AG04449 (cell line): ENCODE results near the gene IGSF9B.

ENCODE experiments used
- CTCF ChIA-PET: fragments of 350-600 bp; formaldehyde crosslinking; extraction: SDS; loops from one replicate; lab custom pipeline; 2021; ENCODE audit warnings: antibody characterized with exemption; lab: Yijun Ruan, JAX
- POLR2A ChIA-PET: fragments of 400-600, 350-600 bp; formaldehyde crosslinking; extraction: SDS; loops from one replicate; lab custom pipeline; 2020; ENCODE audit warnings: antibody characterized with exemption, inconsistent platforms; lab: Yijun Ruan, JAX
- DNase-seq: peaks from one replicate; pipeline ENCODE4 v3.0.0-alpha.2; 2010; ENCODE audit warnings: low read depth, low spot score
- H3K4me3 ChIP-seq: 2 replicates; pipeline ENCODE4 v1.5.1; 2011; ENCODE audit warnings: low read depth, mild to moderate bottlenecking, control low read depth, low read length
- CTCF ChIP-seq: IDR thresholded peaks from one replicate; pipeline ENCODE4 v1.5.1; 2011; ENCODE audit warnings: mild to moderate bottlenecking, moderate library complexity, low read length, control low read depth, inconsistent platforms; ENCODE audit not compliant: insufficient read depth; ENCODE audit errors: missing control alignments

Gene IGSF9B

GRCh38 chr11:133889188-133889587 is 67.6 kb downstream of the IGSF9B start:
- no peak for DNase-seq
- POLR2A ChIA-PET: no interaction called here
- H3K4me3 ChIP-seq: no peak overlapping the region
- CTCF ChIA-PET: no interaction called here
- no peak for TF ChIP-seq CTCF

GRCh38 chr11:133887692-133888332 is 69.0 kb downstream of the IGSF9B start:
- ChIA-PET POLR2A (no interaction called here), CTCF (no interaction called here)
- no peak for DNase-seq
- no peak overlapping the region for H3K4me3 ChIP-seq
- TF ChIP-seq CTCF: no peak

GRCh38 chr11:133886029-133886428 is 70.7 kb downstream of the IGSF9B start:
- ChIA-PET POLR2A (no interaction called here), CTCF (no interaction called here)
- no peak overlapping the region for H3K4me3 ChIP-seq
- TF ChIP-seq CTCF: no peak
- no peak for DNase-seq

- POLR2A ChIA-PET: no interaction called here
- H3K4me3 ChIP-seq: no peak overlapping the region
- TF ChIP-seq CTCF: no peak
- CTCF ChIA-PET: no interaction called here
- DNase-seq: no peak
Observed at GRCh38 chr11:133872160-133872559, 84.6 kb downstream of the IGSF9B start.

- ChIA-PET POLR2A (no interaction called here), CTCF (no interaction called here)
- no peak overlapping the region for H3K4me3 ChIP-seq
- DNase-seq: no peak
- TF ChIP-seq CTCF: no peak
Observed at GRCh38 chr11:133867456-133867855, 89.3 kb downstream of the IGSF9B start.

- no peak for TF ChIP-seq CTCF
- H3K4me3 ChIP-seq: no peak overlapping the region
- POLR2A ChIA-PET: no interaction called here
- DNase-seq: no peak
- CTCF ChIA-PET: no interaction called here
Observed at GRCh38 chr11:133865466-133865865, 91.3 kb downstream of the IGSF9B start.
